Fibroblast of lung (primary cell): ENCODE data around the gene ZNF695. TPM values are rescaled to one million over a fixed set of nuclear protein-coding genes. Genes with fewer than 3 reads are reported as not detected.

Experiments
- DNase-seq, 2 donors: peaks; one replicate each; pipeline versions ENCODE4 v3.0.0 to v3.0.0-alpha.2; 2010; ENCODE audit warnings: low read depth in 2 of 2
- H2AFZ ChIP-seq: 2 replicates; pipeline ENCODE4 v1.5.1; 2012; ENCODE audit warnings: low read length, control low read depth, inconsistent platforms
- H3K27ac ChIP-seq: 2 replicates; pipeline ENCODE4 v1.5.1; 2011; ENCODE audit warnings: low read length, control low read depth; ENCODE audit not compliant: insufficient read depth
- H3K27me3 ChIP-seq: 2 replicates; pipeline ENCODE4 v1.5.1; 2011; ENCODE audit warnings: mild to moderate bottlenecking, low read length; ENCODE audit not compliant: control insufficient read depth, insufficient read depth
- H3K36me3 ChIP-seq: 2 replicates; pipeline ENCODE4 v1.5.1; 2011; ENCODE audit warnings: low read length; ENCODE audit not compliant: control insufficient read depth, insufficient read depth
- H3K4me1 ChIP-seq: 2 replicates; pipeline ENCODE4 v1.5.1; 2011; ENCODE audit warnings: low read length; ENCODE audit not compliant: control insufficient read depth, insufficient read depth; ENCODE audit errors: extremely low read depth
- H3K4me2 ChIP-seq: 2 replicates; pipeline ENCODE4 v1.5.1; 2011; ENCODE audit warnings: low read length, control low read depth; ENCODE audit not compliant: insufficient read depth; ENCODE audit errors: extremely low read depth
- H3K4me3 ChIP-seq, 4 experiments: fragments of 200-600 bp in 1 of 4; sonication (generic) in 1 of 4; replicated peaks in 1 of 4; 2 replicates each; pipeline ENCODE4 v1.5.1; 2011 to 2016; ENCODE audit warnings: low read length in 4 of 4, low read depth in 3 of 4, mild to moderate bottlenecking in 3 of 4, control low read depth in 2 of 4, inconsistent platforms in 1 of 4, mixed read lengths in 1 of 4; ENCODE audit not compliant: insufficient read depth in 1 of 4; ENCODE audit errors: control extremely low read depth in 1 of 4
- H3K79me2 ChIP-seq: 2 replicates; pipeline ENCODE4 v1.5.1; 2012; ENCODE audit warnings: mild to moderate bottlenecking, low read length, inconsistent platforms; ENCODE audit not compliant: control insufficient read depth, insufficient read depth
- H3K9ac ChIP-seq: 2 replicates; pipeline ENCODE4 v1.5.1; 2011; ENCODE audit warnings: mild to moderate bottlenecking, low read length, control low read depth; ENCODE audit not compliant: insufficient read depth
- H3K9me3 ChIP-seq: 2 replicates; pipeline ENCODE4 v1.5.1; 2012; ENCODE audit warnings: low read depth, low read length; ENCODE audit not compliant: control insufficient read depth, insufficient read depth
- H4K20me1 ChIP-seq: 2 replicates; pipeline ENCODE4 v1.5.1; 2011; ENCODE audit warnings: low read length; ENCODE audit not compliant: control insufficient read depth, insufficient read depth; ENCODE audit errors: extremely low read depth
- CTCF ChIP-seq, 2 donors: IDR thresholded peaks in 1 of 2; conservative IDR thresholded peaks in 1 of 2; 1 replicate in 1 of 2; 2 replicates in 1 of 2; pipeline ENCODE4 v1.5.1; 2011 to 2012; ENCODE audit warnings: low read length in 2 of 2, control low read depth in 1 of 2, inconsistent platforms in 1 of 2, low read depth in 1 of 2, mild to moderate bottlenecking in 1 of 2
- EZH2 ChIP-seq: IDR thresholded peaks from 2 replicates; pipeline ENCODE4 v1.5.1; 2012; ENCODE audit warnings: low read length, control low read depth, mild to moderate bottlenecking; ENCODE audit errors: missing control alignments
- polyA plus RNA-seq, 2 donors: library from polyadenylated mRNA; depleted of rRNA in 1 of 2; stranded (reverse) in 1 of 2; unstranded in 1 of 2; fragments of >200 nt; gene quantifications; 2 replicates each; pipeline ENCODE4 v1.2.1, GENCODE V29; 2011 to 2012; ENCODE audit warnings: missing spikeins in 1 of 2
- total RNA-seq: library from RNA; depleted of rRNA; stranded (reverse); fragments of >200 nt; gene quantifications from 2 replicates; pipeline ENCODE4 v1.2.1, GENCODE V29; 2014

The ZNF695 gene
- total and polyA plus RNA-seq, 2 donors (not counting 1 experiment from before 2014, with no cell fraction given): 0.61 to 2.6 TPM

DNA sequence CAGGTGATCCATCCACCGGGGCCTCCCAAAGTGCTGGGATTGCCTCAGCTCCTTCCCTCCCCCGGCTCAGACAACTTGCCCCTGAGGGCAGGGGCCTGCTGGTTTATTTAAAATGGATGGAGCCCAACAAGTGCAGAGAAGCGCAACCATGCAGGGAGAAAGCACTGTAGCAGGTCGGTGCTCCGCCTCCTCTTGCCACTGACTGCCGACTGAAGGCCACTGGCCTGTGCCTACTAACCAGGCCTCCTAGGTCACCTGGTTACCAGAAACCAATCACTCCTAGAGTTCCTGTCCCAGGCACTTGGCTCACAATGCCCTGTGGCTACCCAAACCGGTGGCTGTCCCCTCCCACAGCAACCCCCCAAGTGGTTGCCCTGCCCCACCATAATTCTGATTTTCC, 35.9 kb downstream of the ZNF695 start:
- no peak for DNase-seq
- no peak overlapping the region for H3K4me2 ChIP-seq
- no peak overlapping the region for H3K4me3 ChIP-seq
- no peak overlapping the region for H3K9ac ChIP-seq
- H3K27ac ChIP-seq: no peak overlapping the region
- no peaks in the 10 kb centered on the region for H3K9me3 ChIP-seq
- H3K79me2 ChIP-seq: no peaks in the 10 kb centered on the region
- H4K20me1 ChIP-seq: no peaks in the 10 kb centered on the region
- no peaks in the 10 kb centered on the region for H3K4me1 ChIP-seq
- TF ChIP-seq CTCF (conservative IDR thresholded peaks at IDR 0.05 in 1 of 2, IDR thresholded peaks at IDR 0.05 in 1 of 2; ENCODE audit: low read depth in 1 of 2, low read length in 2 of 2) (no peak), EZH2 (no peak)
- H2AFZ ChIP-seq: no peak overlapping the region
- no peaks in the 10 kb centered on the region for H3K36me3 ChIP-seq
- no peaks in the 10 kb centered on the region for H3K27me3 ChIP-seq

DNA sequence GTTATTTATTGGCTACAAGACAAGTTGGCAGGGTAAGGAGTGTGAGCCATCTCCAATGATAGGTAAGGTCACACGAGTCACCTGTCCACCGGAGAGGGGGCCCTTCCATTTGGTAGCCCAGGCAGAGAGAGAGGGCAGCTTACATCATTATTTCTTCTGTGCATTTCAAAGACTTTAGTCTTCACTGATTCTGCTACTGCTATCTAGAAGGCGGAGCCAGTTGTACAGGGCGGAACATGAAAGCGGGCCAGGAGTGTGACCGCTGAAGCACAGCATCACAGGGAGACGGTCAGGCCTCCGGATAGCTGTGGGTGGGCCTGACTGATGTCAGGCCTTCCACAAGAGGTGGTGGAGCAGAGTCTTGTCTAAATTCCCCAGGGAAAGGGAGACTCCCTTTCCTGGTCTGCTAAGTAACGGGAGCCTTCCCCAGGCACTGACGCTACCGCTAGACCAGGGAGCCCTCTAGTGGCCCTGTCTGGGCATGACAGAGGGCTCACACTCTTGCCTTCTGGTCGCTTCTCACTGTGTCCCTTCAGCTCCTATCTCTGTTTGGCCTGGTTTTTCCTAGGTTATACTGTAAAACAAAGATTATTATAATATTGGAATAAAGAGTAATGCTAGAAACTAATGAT, 36.7 kb downstream of the ZNF695 start:
- Histone ChIP-seq H2AFZ (peak overlapping the region; percentile 7), H3K79me2 (no peaks in the 10 kb centered on the region), H3K27ac (no peak overlapping the region), H3K4me3 (peak overlapping the region in 1 of 4 experiments; percentile 44), H4K20me1 (no peaks in the 10 kb centered on the region), H3K4me2 (peak overlapping the region; percentile 15), H3K36me3 (no peaks in the 10 kb centered on the region), H3K27me3 (no peaks in the 10 kb centered on the region), H3K9ac (no peak overlapping the region), H3K9me3 (no peaks in the 10 kb centered on the region), H3K4me1 (no peaks in the 10 kb centered on the region)
- TF ChIP-seq EZH2 (no peak), CTCF (conservative IDR thresholded peaks at IDR 0.05 in 1 of 2, IDR thresholded peaks at IDR 0.05 in 1 of 2; ENCODE audit: low read depth in 1 of 2, low read length in 2 of 2) (peak; percentile 74 to 89)
- DNase-seq: peak in 1 of 2 donors; percentile 51

DNA sequence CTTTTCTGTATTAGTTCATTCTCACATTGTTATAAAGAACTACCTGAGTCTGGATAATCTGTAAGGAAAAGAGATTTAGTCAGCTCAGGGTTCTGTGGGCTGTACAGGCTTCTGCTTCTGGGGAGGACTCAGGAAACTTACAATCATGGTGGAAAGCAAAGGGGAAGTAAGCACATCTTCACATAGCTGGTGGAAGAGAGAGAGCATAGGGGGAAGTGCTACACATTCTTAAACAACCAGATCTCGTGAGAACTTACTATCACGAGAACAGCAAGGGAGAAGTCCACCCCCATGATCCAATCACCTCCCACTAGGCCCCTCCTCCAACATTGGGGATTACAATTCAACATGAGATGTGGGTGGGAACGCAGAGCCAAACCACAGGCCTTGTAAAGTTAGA, 38.2 kb downstream of the ZNF695 start:
- TF ChIP-seq CTCF (conservative IDR thresholded peaks at IDR 0.05 in 1 of 2, IDR thresholded peaks at IDR 0.05 in 1 of 2; ENCODE audit: low read depth in 1 of 2, low read length in 2 of 2) (no peak), EZH2 (no peak)
- no peaks in the 10 kb centered on the region for H3K9me3 ChIP-seq
- H3K79me2 ChIP-seq: no peaks in the 10 kb centered on the region
- no peaks in the 10 kb centered on the region for H4K20me1 ChIP-seq
- H3K9ac ChIP-seq: no peak overlapping the region
- H3K4me2 ChIP-seq: no peak overlapping the region
- no peak overlapping the region for H2AFZ ChIP-seq
- H3K27me3 ChIP-seq: no peaks in the 10 kb centered on the region
- H3K27ac ChIP-seq: no peak overlapping the region
- no peak for DNase-seq
- no peak overlapping the region for H3K4me3 ChIP-seq
- H3K4me1 ChIP-seq: no peaks in the 10 kb centered on the region
- no peaks in the 10 kb centered on the region for H3K36me3 ChIP-seq
